ENCODE measurements around the gene TTLL5.

Gene TTLL5

DNA sequence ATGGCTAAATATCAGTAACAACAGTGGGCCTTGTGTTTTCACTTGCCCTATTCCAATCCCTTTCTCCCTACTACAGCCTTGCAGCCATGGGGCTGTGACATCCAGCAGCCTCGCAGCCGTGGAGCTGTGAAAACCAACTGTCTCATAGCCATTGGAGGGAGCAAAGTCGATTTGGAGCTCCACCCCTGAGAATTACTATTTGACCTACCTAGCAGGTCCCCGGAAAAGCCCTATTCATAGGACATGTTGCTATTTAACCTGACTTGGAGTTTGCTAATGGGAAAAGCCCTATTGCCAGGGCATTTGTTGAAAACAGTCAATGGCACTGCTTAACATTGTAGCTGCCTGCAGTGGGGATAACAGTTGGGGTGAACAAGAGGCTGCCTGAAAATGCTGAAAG, 33.6 kb upstream of the TTLL5 start:
- TF ChIP-seq OSR1 (CRISPR knock-in tag; IDR thresholded peaks at IDR 0.05): no peak
- TF ChIP-seq, protein P1, sequence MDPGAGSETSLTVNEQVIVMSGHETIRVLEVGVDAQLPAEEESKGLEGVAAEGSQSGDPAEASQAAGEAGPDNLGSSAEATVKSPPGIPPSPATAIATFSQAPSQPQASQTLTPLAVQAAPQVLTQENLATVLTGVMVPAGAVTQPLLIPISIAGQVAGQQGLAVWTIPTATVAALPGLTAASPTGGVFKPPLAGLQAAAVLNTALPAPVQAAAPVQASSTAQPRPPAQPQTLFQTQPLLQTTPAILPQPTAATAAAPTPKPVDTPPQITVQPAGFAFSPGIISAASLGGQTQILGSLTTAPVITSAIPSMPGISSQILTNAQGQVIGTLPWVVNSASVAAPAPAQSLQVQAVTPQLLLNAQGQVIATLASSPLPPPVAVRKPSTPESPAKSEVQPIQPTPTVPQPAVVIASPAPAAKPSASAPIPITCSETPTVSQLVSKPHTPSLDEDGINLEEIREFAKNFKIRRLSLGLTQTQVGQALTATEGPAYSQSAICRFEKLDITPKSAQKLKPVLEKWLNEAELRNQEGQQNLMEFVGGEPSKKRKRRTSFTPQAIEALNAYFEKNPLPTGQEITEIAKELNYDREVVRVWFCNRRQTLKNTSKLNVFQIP (CRISPR knock-in tag; IDR thresholded peaks at IDR 0.05; ENCODE audit: borderline replicate concordance, low read depth): no peak
- TF ChIP-seq ZC3H10 (CRISPR knock-in tag; IDR thresholded peaks at IDR 0.05): no peak
- TF ChIP-seq, protein P2, sequence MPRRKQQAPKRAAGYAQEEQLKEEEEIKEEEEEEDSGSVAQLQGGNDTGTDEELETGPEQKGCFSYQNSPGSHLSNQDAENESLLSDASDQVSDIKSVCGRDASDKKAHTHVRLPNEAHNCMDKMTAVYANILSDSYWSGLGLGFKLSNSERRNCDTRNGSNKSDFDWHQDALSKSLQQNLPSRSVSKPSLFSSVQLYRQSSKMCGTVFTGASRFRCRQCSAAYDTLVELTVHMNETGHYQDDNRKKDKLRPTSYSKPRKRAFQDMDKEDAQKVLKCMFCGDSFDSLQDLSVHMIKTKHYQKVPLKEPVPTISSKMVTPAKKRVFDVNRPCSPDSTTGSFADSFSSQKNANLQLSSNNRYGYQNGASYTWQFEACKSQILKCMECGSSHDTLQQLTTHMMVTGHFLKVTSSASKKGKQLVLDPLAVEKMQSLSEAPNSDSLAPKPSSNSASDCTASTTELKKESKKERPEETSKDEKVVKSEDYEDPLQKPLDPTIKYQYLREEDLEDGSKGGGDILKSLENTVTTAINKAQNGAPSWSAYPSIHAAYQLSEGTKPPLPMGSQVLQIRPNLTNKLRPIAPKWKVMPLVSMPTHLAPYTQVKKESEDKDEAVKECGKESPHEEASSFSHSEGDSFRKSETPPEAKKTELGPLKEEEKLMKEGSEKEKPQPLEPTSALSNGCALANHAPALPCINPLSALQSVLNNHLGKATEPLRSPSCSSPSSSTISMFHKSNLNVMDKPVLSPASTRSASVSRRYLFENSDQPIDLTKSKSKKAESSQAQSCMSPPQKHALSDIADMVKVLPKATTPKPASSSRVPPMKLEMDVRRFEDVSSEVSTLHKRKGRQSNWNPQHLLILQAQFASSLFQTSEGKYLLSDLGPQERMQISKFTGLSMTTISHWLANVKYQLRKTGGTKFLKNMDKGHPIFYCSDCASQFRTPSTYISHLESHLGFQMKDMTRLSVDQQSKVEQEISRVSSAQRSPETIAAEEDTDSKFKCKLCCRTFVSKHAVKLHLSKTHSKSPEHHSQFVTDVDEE (CRISPR knock-in tag; IDR thresholded peaks at IDR 0.05): no peak
- no peak for TF ChIP-seq ZFP3 (CRISPR knock-in tag; IDR thresholded peaks at IDR 0.05)
- TF ChIP-seq, protein P3, sequence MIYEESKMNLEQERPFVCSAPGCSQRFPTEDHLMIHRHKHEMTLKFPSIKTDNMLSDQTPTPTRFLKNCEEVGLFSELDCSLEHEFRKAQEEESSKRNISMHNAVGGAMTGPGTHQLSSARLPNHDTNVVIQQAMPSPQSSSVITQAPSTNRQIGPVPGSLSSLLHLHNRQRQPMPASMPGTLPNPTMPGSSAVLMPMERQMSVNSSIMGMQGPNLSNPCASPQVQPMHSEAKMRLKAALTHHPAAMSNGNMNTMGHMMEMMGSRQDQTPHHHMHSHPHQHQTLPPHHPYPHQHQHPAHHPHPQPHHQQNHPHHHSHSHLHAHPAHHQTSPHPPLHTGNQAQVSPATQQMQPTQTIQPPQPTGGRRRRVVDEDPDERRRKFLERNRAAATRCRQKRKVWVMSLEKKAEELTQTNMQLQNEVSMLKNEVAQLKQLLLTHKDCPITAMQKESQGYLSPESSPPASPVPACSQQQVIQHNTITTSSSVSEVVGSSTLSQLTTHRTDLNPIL (CRISPR knock-in tag; IDR thresholded peaks at IDR 0.05; ENCODE audit: low read depth): no peak
- no peak for TF ChIP-seq ZFP30 (CRISPR knock-in tag; IDR thresholded peaks at IDR 0.05)
- no peak for TF ChIP-seq ZNF70 (CRISPR knock-in tag; IDR thresholded peaks at IDR 0.05)
- no peak for TF ChIP-seq ZNF565 (CRISPR knock-in tag; conservative IDR thresholded peaks at IDR 0.05; ENCODE audit: low read depth)
- TF ChIP-seq, protein P4, sequence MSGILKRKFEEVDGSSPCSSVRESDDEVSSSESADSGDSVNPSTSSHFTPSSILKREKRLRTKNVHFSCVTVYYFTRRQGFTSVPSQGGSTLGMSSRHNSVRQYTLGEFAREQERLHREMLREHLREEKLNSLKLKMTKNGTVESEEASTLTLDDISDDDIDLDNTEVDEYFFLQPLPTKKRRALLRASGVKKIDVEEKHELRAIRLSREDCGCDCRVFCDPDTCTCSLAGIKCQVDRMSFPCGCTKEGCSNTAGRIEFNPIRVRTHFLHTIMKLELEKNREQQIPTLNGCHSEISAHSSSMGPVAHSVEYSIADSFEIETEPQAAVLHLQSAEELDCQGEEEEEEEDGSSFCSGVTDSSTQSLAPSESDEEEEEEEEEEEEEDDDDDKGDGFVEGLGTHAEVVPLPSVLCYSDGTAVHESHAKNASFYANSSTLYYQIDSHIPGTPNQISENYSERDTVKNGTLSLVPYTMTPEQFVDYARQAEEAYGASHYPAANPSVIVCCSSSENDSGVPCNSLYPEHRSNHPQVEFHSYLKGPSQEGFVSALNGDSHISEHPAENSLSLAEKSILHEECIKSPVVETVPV (CRISPR knock-in tag; IDR thresholded peaks at IDR 0.05): no peak
- TF ChIP-seq CSDC2 (CRISPR knock-in tag; IDR thresholded peaks at IDR 0.05): no peak
- no peak for TF ChIP-seq ISL1 (CRISPR knock-in tag; IDR thresholded peaks at IDR 0.05)
- TF ChIP-seq TCF4 (CRISPR knock-in tag; IDR thresholded peaks at IDR 0.05; ENCODE audit: borderline replicate concordance): no peak
- TF ChIP-seq ESRRG (CRISPR knock-in tag; IDR thresholded peaks at IDR 0.05): no peak
- no peak for TF ChIP-seq GLIS3 (CRISPR knock-in tag; IDR thresholded peaks at IDR 0.05)
- TF ChIP-seq ARNTL (CRISPR knock-in tag; IDR thresholded peaks at IDR 0.05; ENCODE audit: borderline replicate concordance, low read depth): no peak
- TF ChIP-seq PPARA (CRISPR knock-in tag; IDR thresholded peaks at IDR 0.05; ENCODE audit: borderline replicate concordance): no peak
- no peak for TF ChIP-seq PATZ1 (CRISPR knock-in tag; IDR thresholded peaks at IDR 0.05; ENCODE audit: borderline replicate concordance)
- TF ChIP-seq TOX (CRISPR knock-in tag; IDR thresholded peaks at IDR 0.05; ENCODE audit: borderline replicate concordance): no peak

GRCh38 chr14:75628816-75629215, 32.2 kb upstream of the TTLL5 start:
- no peak for TF ChIP-seq ESRRG (CRISPR knock-in tag; IDR thresholded peaks at IDR 0.05)
- TF ChIP-seq GLIS3 (CRISPR knock-in tag; IDR thresholded peaks at IDR 0.05): no peak
- TF ChIP-seq SNAI2 (CRISPR knock-in tag; IDR thresholded peaks at IDR 0.05): no peak
- no peak for TF ChIP-seq ZNF70 (CRISPR knock-in tag; IDR thresholded peaks at IDR 0.05)
- no peak for TF ChIP-seq TOX (CRISPR knock-in tag; IDR thresholded peaks at IDR 0.05; ENCODE audit: borderline replicate concordance)
- TF ChIP-seq, protein P3 (CRISPR knock-in tag; IDR thresholded peaks at IDR 0.05; ENCODE audit: low read depth): no peak
- TF ChIP-seq ZFP3 (CRISPR knock-in tag; IDR thresholded peaks at IDR 0.05): no peak
- TF ChIP-seq ZNF565 (CRISPR knock-in tag; conservative IDR thresholded peaks at IDR 0.05; ENCODE audit: low read depth): no peak
- TF ChIP-seq, protein P4 (CRISPR knock-in tag; IDR thresholded peaks at IDR 0.05): no peak
- TF ChIP-seq OSR1 (CRISPR knock-in tag; IDR thresholded peaks at IDR 0.05): no peak
- TF ChIP-seq CSDC2 (CRISPR knock-in tag; IDR thresholded peaks at IDR 0.05): no peak
- TF ChIP-seq TCF4 (CRISPR knock-in tag; IDR thresholded peaks at IDR 0.05; ENCODE audit: borderline replicate concordance): no peak
- no peak for TF ChIP-seq PATZ1 (CRISPR knock-in tag; IDR thresholded peaks at IDR 0.05; ENCODE audit: borderline replicate concordance)
- TF ChIP-seq ZNF8 (CRISPR knock-in tag; IDR thresholded peaks at IDR 0.05): no peak
- TF ChIP-seq ARNTL (CRISPR knock-in tag; IDR thresholded peaks at IDR 0.05; ENCODE audit: borderline replicate concordance, low read depth): no peak
- TF ChIP-seq BACH2 (CRISPR knock-in tag; IDR thresholded peaks at IDR 0.05; ENCODE audit: borderline replicate concordance): no peak
- no peak for TF ChIP-seq ZC3H10 (CRISPR knock-in tag; IDR thresholded peaks at IDR 0.05)
- TF ChIP-seq, protein P1 (CRISPR knock-in tag; IDR thresholded peaks at IDR 0.05; ENCODE audit: borderline replicate concordance, low read depth): no peak
- no peak for TF ChIP-seq ISL1 (CRISPR knock-in tag; IDR thresholded peaks at IDR 0.05)
- ATAC-seq: no peak

More for the DNA sequence above, 33.6 kb upstream of the TTLL5 start:
- ATAC-seq: no peak

Data from SK-N-SH treated with all-trans-retinoic acid at 6 μM for 48 hours (cell line).